ENCODE results near the gene APOO.

DNA sequence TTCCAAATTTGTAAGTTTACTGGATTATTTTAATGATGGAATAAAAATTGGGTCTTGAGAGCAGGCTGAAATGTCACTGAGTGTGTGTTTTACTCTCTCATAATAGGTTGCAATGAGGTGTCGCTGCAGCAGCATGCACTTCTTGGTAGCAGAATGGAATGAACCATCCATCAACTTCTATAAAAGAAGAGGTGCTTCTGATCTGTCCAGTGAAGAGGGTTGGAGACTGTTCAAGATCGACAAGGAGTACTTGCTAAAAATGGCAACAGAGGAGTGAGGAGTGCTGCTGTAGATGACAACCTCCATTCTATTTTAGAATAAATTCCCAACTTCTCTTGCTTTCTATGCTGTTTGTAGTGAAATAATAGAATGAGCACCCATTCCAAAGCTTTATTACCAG is 122.2 kb downstream of the APOO start:
- TF ChIP-seq POLR2A (IDR thresholded peaks at IDR 0.05; ENCODE audit: borderline replicate concordance, extremely low read depth, insufficient read depth, insufficient read length) (no peak), EZH2phosphoT487 (IDR thresholded peaks at IDR 0.05; ENCODE audit: borderline replicate concordance) (no peak), POLR2AphosphoS5 (IDR thresholded peaks at IDR 0.05; ENCODE audit: low read depth, low read length) (no peak)

Measured in HCT116 (cell line).